Right atrium auricular region (tissue), 2 donors: ENCODE measurements around the gene LASP1NB.
A peak's percentile ranks its signal among the peaks of the same experiment; 100 is the strongest.

Experiments used
- DNase-seq: peaks from one replicate; pipeline ENCODE4 v3.0.0-alpha.2; 2019; ENCODE audit warnings: low spot score
- H3K27ac ChIP-seq, 2 donors: fragments of 200-600 bp; sonication (generic); 1 replicate in 1 of 2; 2 replicates in 1 of 2; pipeline ENCODE4 v1.5.1; 2016 to 2019
- H3K27me3 ChIP-seq, 2 donors: fragments of 200-600 bp; sonication (generic); one replicate each; pipeline versions ENCODE4 v1.5.1 to v1.6.0; 2017 to 2019
- H3K36me3 ChIP-seq: fragments of 200-600 bp; sonication (generic); one replicate; pipeline ENCODE4 v1.5.1; 2016
- H3K4me1 ChIP-seq, 2 donors: fragments of 200-600 bp; sonication (generic); one replicate each; pipeline versions ENCODE4 v1.5.1 to v1.6.0; 2017 to 2019
- H3K4me3 ChIP-seq, 2 donors: fragments of 200-600 bp; sonication (generic); 1 replicate in 1 of 2; 2 replicates in 1 of 2; pipeline ENCODE4 v1.5.1; 2017 to 2019; ENCODE audit warnings: mild to moderate bottlenecking in 1 of 2, moderate library complexity in 1 of 2
- H3K9me3 ChIP-seq, 2 donors: fragments of 200-600 bp; sonication (generic); one replicate each; pipeline ENCODE4 v1.5.1; 2019
- CTCF ChIP-seq, 2 donors: fragments of 200-600 bp; sonication (generic); IDR thresholded peaks; one replicate each; pipeline ENCODE4 v1.5.1; 2019; ENCODE audit warnings: antibody characterized with exemption in 2 of 2

The LASP1NB gene

GRCh38 chr17:38898291-38898679 lies 27.1 kb upstream of the LASP1NB start:
- no peak for DNase-seq
- TF ChIP-seq CTCF (IDR thresholded peaks at IDR 0.05) = no peak
- Histone ChIP-seq H3K27ac (peak overlapping the region; percentile 68 to 75), H3K4me3 (no peak overlapping the region), H3K36me3 (peaks cover 22% of the 10 kb centered on the region), H3K27me3 (no peaks in the 10 kb centered on the region), H3K9me3 (no peaks in the 10 kb centered on the region), H3K4me1 (peaks cover 0 to 88% of the 10 kb centered on the region in 2 donors)

- DNase-seq = no peak
Observed at GRCh38 chr17:38898812-38899348, 26.5 kb upstream of the LASP1NB start.

GRCh38 chr17:38899421-38899820 lies 26.0 kb upstream of the LASP1NB start:
- Histone ChIP-seq H3K9me3 (no peaks in the 10 kb centered on the region), H3K4me1 (peaks cover 0 to 80% of the 10 kb centered on the region in 2 donors), H3K4me3 (no peak overlapping the region), H3K36me3 (peaks cover 27% of the 10 kb centered on the region), H3K27me3 (no peaks in the 10 kb centered on the region), H3K27ac (peak overlapping the region; percentile 68 to 75)
- TF ChIP-seq CTCF (IDR thresholded peaks at IDR 0.05) = no peak
- DNase-seq = no peak

More at GRCh38 chr17:38898812-38899348, 26.5 kb upstream of the LASP1NB start:
- TF ChIP-seq CTCF (IDR thresholded peaks at IDR 0.05) = no peak
- Histone ChIP-seq H3K4me3 (no peak overlapping the region), H3K36me3 (peaks cover 27% of the 10 kb centered on the region), H3K27me3 (no peaks in the 10 kb centered on the region), H3K9me3 (no peaks in the 10 kb centered on the region), H3K27ac (peak overlapping the region; percentile 68 to 75), H3K4me1 (peaks cover 0 to 86% of the 10 kb centered on the region in 2 donors)

- no peaks in the 10 kb centered on the region for H3K27me3 ChIP-seq
- DNase-seq = peak; percentile 78
- peaks cover 0 to 78% of the 10 kb centered on the region in 2 donors for H3K4me1 ChIP-seq
- no peaks in the 10 kb centered on the region for H3K9me3 ChIP-seq
- TF ChIP-seq CTCF (IDR thresholded peaks at IDR 0.05) = no peak
- H3K4me3 ChIP-seq = peak overlapping the region in 1 of 2 donors; percentile 5
- peaks cover 28% of the 10 kb centered on the region for H3K36me3 ChIP-seq
- peak overlapping the region; percentile 58 to 60 for H3K27ac ChIP-seq
Observed at GRCh38 chr17:38900978-38901656, 24.3 kb upstream of the LASP1NB start.

GRCh38 chr17:38903404-38903803 lies 22.0 kb upstream of the LASP1NB start:
- TF ChIP-seq CTCF (IDR thresholded peaks at IDR 0.05) = no peak
- no peaks in the 10 kb centered on the region for H3K9me3 ChIP-seq
- H3K36me3 ChIP-seq = peaks cover 24% of the 10 kb centered on the region
- DNase-seq = no peak
- no peaks in the 10 kb centered on the region for H3K27me3 ChIP-seq
- peaks cover 0 to 78% of the 10 kb centered on the region in 2 donors for H3K4me1 ChIP-seq
- H3K4me3 ChIP-seq = no peak overlapping the region
- no peak overlapping the region for H3K27ac ChIP-seq
